ENCODE data around the gene ZBTB44. TPM values are rescaled to one million over a fixed set of nuclear protein-coding genes. Genes with fewer than 3 reads are reported as not detected.

The ZBTB44 gene
- total RNA-seq, 6 donors from 2014 or later, result 40.3 to 91.7 (median 51.2) TPM

DNA sequence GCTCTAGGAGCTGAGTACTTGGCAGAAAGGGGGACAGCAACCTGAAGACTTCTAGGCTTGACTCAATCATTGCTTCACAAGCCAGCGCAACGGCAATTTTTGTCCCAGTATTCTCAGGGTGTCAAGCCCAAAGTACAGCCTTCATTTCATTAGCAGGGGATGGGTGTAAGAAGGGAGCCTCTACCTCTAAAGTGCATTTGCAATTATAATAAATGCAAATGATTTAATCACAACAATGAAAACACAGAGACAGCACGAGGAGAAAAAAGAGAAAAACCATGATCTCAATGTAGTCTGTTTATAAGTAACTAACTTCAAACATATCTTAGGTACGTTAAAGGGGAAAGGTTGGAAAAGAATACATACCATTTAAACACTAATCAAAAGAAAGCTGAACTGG, 34.7 kb downstream of the ZBTB44 start:
- no peak overlapping the region for H3K27ac ChIP-seq
- TF ChIP-seq POLR2A (IDR thresholded peaks at IDR 0.05) (no peak), POLR2AphosphoS5 (IDR thresholded peaks at IDR 0.05) (no peak), EP300 (IDR thresholded peaks at IDR 0.05) (no peak)
- TF ChIP-seq, protein P1, sequence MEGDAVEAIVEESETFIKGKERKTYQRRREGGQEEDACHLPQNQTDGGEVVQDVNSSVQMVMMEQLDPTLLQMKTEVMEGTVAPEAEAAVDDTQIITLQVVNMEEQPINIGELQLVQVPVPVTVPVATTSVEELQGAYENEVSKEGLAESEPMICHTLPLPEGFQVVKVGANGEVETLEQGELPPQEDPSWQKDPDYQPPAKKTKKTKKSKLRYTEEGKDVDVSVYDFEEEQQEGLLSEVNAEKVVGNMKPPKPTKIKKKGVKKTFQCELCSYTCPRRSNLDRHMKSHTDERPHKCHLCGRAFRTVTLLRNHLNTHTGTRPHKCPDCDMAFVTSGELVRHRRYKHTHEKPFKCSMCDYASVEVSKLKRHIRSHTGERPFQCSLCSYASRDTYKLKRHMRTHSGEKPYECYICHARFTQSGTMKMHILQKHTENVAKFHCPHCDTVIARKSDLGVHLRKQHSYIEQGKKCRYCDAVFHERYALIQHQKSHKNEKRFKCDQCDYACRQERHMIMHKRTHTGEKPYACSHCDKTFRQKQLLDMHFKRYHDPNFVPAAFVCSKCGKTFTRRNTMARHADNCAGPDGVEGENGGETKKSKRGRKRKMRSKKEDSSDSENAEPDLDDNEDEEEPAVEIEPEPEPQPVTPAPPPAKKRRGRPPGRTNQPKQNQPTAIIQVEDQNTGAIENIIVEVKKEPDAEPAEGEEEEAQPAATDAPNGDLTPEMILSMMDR (IDR thresholded peaks at IDR 0.05), result no peak
- no peaks in the 10 kb centered on the region for H3K4me1 ChIP-seq
- H3K27me3 ChIP-seq, result no peaks in the 10 kb centered on the region
- WGBS, 2 donors, result 94 to 97% methylated on average over 4 of the region's 4 CpGs
- peaks cover 0 to 4% (median 0%) of the 10 kb centered on the region in 4 donors for H3K9me3 ChIP-seq
- no peak overlapping the region for H3K4me3 ChIP-seq
- no peaks in the 10 kb centered on the region for H3K36me3 ChIP-seq
- no peak for DNase-seq
- ATAC-seq (ENCODE audit: low FRiP score in 2 of 2), result no peak

GRCh38 chr11:130278745-130279144, 36.0 kb downstream of the ZBTB44 start:
- no peak for TF ChIP-seq POLR2A (IDR thresholded peaks at IDR 0.05)
- no peak for TF ChIP-seq POLR2AphosphoS5 (IDR thresholded peaks at IDR 0.05)
- TF ChIP-seq, protein P1 (IDR thresholded peaks at IDR 0.05), result no peak
- TF ChIP-seq EP300 (IDR thresholded peaks at IDR 0.05), result no peak
- peaks cover 0 to 4% (median 0%) of the 10 kb centered on the region in 4 donors for H3K9me3 ChIP-seq
- DNase-seq (no peak), ATAC-seq (ENCODE audit: low FRiP score in 2 of 2) (no peak)
- H3K27ac ChIP-seq, result no peak overlapping the region
- H3K4me1 ChIP-seq, result no peaks in the 10 kb centered on the region
- WGBS, 2 donors, result 91 to 94% methylated on average over 1 of the region's 1 CpG
- H3K36me3 ChIP-seq, result no peaks in the 10 kb centered on the region
- no peak overlapping the region for H3K4me3 ChIP-seq
- no peaks in the 10 kb centered on the region for H3K27me3 ChIP-seq

DNA sequence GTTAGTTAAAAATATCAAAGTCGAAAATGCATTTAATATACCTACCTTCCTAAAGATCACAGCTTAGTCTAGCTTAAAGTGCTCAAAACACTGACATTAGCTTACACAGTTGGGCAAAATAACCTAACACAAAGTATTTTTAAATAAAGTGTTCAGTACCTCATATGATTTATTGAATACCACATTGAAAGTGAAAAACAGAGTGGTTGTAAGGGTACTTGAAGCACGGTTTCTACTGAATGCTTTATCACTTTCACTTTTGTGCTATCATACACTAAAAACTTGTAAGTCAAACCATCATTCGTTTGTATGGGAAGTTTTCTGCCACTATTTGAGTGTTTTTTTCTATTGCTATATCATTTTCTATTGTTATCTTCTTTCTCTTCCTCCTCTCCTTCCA, 36.6 kb downstream of the ZBTB44 start:
- H3K27me3 ChIP-seq, result no peaks in the 10 kb centered on the region
- H3K4me1 ChIP-seq, result no peaks in the 10 kb centered on the region
- peaks cover 0 to 4% (median 0%) of the 10 kb centered on the region in 4 donors for H3K9me3 ChIP-seq
- H3K4me3 ChIP-seq, result no peak overlapping the region
- DNase-seq (no peak), ATAC-seq (ENCODE audit: low FRiP score in 2 of 2) (no peak)
- H3K36me3 ChIP-seq, result no peaks in the 10 kb centered on the region
- WGBS, 2 donors, result 75 to 89% methylated on average over 3 of the region's 3 CpGs
- no peak overlapping the region for H3K27ac ChIP-seq
- TF ChIP-seq, protein P1 (IDR thresholded peaks at IDR 0.05), result no peak
- no peak for TF ChIP-seq POLR2AphosphoS5 (IDR thresholded peaks at IDR 0.05)

DNA sequence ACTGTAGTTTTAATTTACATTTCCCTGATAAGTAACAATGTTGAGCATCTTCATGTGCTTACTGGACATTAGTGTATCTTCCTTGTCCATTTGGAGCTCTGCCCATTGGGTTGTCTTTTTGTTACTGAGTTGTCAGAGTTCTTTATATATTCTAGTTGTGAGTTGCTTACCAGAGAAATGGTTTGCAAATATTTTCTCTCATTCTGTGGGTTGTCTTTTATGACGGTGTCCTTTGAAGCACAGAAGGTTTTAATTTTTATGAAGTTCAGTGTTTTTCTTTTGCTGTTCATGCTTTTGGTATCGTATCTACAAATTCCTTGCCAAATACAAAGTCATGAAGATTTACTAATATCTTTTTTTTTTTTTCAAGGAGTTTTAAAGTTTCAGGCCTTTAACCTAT, 42.4 kb downstream of the ZBTB44 start:
- WGBS, 2 donors, result 90 to 91% methylated on average over 2 of the region's 2 CpGs
- Histone ChIP-seq H3K27me3 (no peaks in the 10 kb centered on the region), H3K36me3 (peaks cover 0 to 14% (median 0%) of the 10 kb centered on the region in 4 donors), H3K4me1 (peaks cover 0 to 4% (median 0%) of the 10 kb centered on the region in 4 donors), H3K9me3 (no peaks in the 10 kb centered on the region), H3K27ac (no peak overlapping the region), H3K4me3 (no peak overlapping the region)
- DNase-seq (no peak), ATAC-seq (ENCODE audit: low FRiP score in 2 of 2) (no peak)
- TF ChIP-seq EP300 (IDR thresholded peaks at IDR 0.05), result no peak

DNA sequence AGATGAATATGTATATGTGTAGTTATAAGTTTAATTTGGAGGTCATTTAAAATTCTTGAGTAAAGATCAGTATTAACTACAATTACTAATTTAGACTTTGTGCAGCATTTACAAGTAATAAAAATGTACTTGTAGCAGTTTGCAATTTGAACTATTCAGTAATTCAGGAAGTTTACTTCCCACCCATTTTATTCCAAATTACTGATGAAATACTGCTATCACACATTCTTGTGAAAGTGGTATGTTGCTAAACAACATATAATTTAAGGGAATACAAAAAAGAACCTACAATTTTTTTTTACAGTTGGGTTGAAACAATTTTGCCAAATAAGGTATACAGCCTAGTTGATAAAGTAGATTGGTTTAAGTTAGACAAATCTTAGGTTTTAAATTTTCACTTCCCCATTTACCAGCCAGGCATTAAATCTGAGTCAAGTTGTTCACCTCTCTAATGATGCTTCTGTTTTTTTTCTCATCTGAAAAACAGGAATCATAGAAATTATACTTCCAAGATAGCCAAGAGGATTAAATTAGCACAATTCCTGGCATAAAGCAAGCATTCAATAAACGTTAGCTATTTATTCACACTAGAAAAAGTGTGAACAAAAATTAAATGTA, 45.3 kb downstream of the ZBTB44 start:
- ATAC-seq (ENCODE audit: low FRiP score in 2 of 2) (no peak), DNase-seq (no peak)
- WGBS, 2 donors, result 62 to 68% methylated on average over 1 of the region's 1 CpG
- no peaks in the 10 kb centered on the region for H3K9me3 ChIP-seq
- peaks cover 0 to 18% (median 6%) of the 10 kb centered on the region in 4 donors for H3K36me3 ChIP-seq
- TF ChIP-seq POLR2A (IDR thresholded peaks at IDR 0.05) (no peak), EP300 (IDR thresholded peaks at IDR 0.05) (no peak), POLR2AphosphoS5 (IDR thresholded peaks at IDR 0.05) (no peak)
- TF ChIP-seq, protein P1 (IDR thresholded peaks at IDR 0.05), result no peak
- no peak overlapping the region for H3K4me3 ChIP-seq
- no peak overlapping the region for H3K27ac ChIP-seq
- no peaks in the 10 kb centered on the region for H3K27me3 ChIP-seq
- peaks cover 0 to 4% (median 0%) of the 10 kb centered on the region in 4 donors for H3K4me1 ChIP-seq
